Tibial nerve (tissue), 4 donors: ENCODE measurements around the gene BIN2. TPM values are rescaled to one million over a fixed set of nuclear protein-coding genes. Genes with fewer than 3 reads are reported as not detected.

Experiments used
- DNase-seq, 2 donors: peaks; one replicate each; pipeline ENCODE4 v3.0.0-alpha.2; 2019; ENCODE audit warnings: low spot score in 2 of 2
- H3K27ac ChIP-seq, 4 donors: fragments of 200-600 bp; sonication (generic) in 3 of 4; one replicate each; pipeline ENCODE4 v1.5.1; 2017 to 2019; ENCODE audit warnings: mild to moderate bottlenecking in 1 of 4
- H3K27me3 ChIP-seq, 2 donors: fragments of 200-600 bp; sonication (generic) in 1 of 2; one replicate each; pipeline versions ENCODE4 v1.5.1 to v1.6.0; 2017 to 2019
- H3K36me3 ChIP-seq, 3 donors: fragments of 200-600 bp; sonication (generic); one replicate each; pipeline ENCODE4 v1.5.1; 2018 to 2019
- H3K4me1 ChIP-seq, 4 donors: fragments of 200-600 bp; sonication (generic) in 3 of 4; one replicate each; pipeline ENCODE4 v1.5.1; 2017 to 2019
- H3K4me3 ChIP-seq, 4 donors: fragments of 200-600 bp; sonication (generic) in 3 of 4; one replicate each; pipeline ENCODE4 v1.5.1; 2017 to 2019; ENCODE audit warnings: mild to moderate bottlenecking in 1 of 4, moderate library complexity in 1 of 4
- H3K9me3 ChIP-seq, 4 donors: fragments of 200-600 bp; sonication (generic) in 3 of 4; one replicate each; pipeline ENCODE4 v1.5.1; 2017 to 2019
- CTCF ChIP-seq, 5 experiments: fragments of 200-600 bp in 3 of 5; fragments of 450-650 bp in 2 of 5; sonication (generic) in 3 of 5; IDR thresholded peaks; one replicate each; pipeline ENCODE4 v1.5.1; 2016 to 2019; ENCODE audit warnings: antibody characterized with exemption in 5 of 5, mild to moderate bottlenecking in 3 of 5, moderate library complexity in 2 of 5
- EP300 ChIP-seq, 2 donors: sonication (generic); formaldehyde crosslinking; IDR thresholded peaks; one replicate each; pipeline ENCODE4 v1.6.1; 2017; ENCODE audit warnings: antibody characterized with exemption in 2 of 2, mild to moderate bottlenecking in 1 of 2
- POLR2A ChIP-seq, 2 donors: fragments of 450-650 bp; IDR thresholded peaks; one replicate each; pipeline ENCODE4 v1.6.1; 2017; ENCODE audit warnings: antibody characterized with exemption in 2 of 2, mild to moderate bottlenecking in 2 of 2, moderate library complexity in 2 of 2
- WGBS, 2 donors: methylation state at CpG; one replicate each; pipeline ENCODE4 v1.1.5; 2018; 5-methylcytosine and 5-hydroxymethylcytosine counted together
- total RNA-seq, 4 donors: library from RNA; depleted of rRNA; stranded (reverse); fragments of >200 nt; gene quantifications; one replicate each; pipeline ENCODE4 v1.1.0, GENCODE V29; 2016

BIN2 gene
- total RNA-seq, 4 donors from 2014 or later = 2.8 to 11.1 (median 4.3) TPM

- Histone ChIP-seq H3K4me3 (no peak within 1 kb of the TSS), H3K27me3 (no peaks in the 10 kb centered on the region), H3K36me3 (no peaks in the 10 kb centered on the region), H3K4me1 (peaks cover 0 to under 1% (median 0%) of the 10 kb centered on the region in 4 donors), H3K27ac (no peak within 1 kb of the TSS), H3K9me3 (no peaks in the 10 kb centered on the region)
- 82 to 91% methylated on average over 3 of the region's 3 CpGs for WGBS, 2 donors
- DNase-seq = no peak
- TF ChIP-seq CTCF (IDR thresholded peaks at IDR 0.05) (no peak), POLR2A (IDR thresholded peaks at IDR 0.05) (no peak), EP300 (IDR thresholded peaks at IDR 0.05) (no peak)
Measured at GRCh38 chr12:51346581-51346980, 22.6 kb upstream of the BIN2 start, which contains the start of gene CELA1. Gene CELA1, minus strand, starts transcription at chr12:51346679. Its CDS starts 41 bp downstream, at chr12:51346638.

DNA sequence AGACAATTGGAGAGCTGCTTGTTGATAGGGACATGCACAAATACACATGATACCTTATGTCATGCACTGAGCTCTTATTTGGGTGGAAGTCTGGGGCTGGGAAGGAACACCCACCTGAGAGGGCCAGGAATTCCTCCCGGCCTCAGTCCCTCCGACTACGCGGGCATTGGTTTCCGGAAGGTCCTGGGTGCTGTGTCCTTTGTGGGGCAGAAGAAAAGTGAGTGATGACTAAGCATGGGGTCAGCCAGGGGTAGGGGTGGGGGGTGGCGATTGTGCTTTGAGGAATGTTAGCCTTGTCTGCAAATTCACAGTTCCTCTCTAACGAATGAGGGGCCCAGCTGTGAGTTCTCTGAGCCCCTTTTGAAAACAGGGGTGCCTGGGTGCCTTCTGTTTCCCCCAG, 21.7 kb upstream of the BIN2 start:
- Histone ChIP-seq H3K4me3 (no peak overlapping the region), H3K4me1 (peaks cover 0 to 6% (median 0%) of the 10 kb centered on the region in 4 donors), H3K27me3 (no peaks in the 10 kb centered on the region), H3K27ac (no peak overlapping the region), H3K9me3 (no peaks in the 10 kb centered on the region), H3K36me3 (no peaks in the 10 kb centered on the region)
- no peak for DNase-seq
- WGBS, 2 donors = 38 to 39% methylated on average over 7 of the region's 7 CpGs
- no peak for TF ChIP-seq POLR2A (IDR thresholded peaks at IDR 0.05)
- TF ChIP-seq CTCF (IDR thresholded peaks at IDR 0.05) = no peak
- TF ChIP-seq EP300 (IDR thresholded peaks at IDR 0.05) = no peak

- 96 to 97% methylated on average over 2 of the region's 2 CpGs for WGBS, 2 donors
- no peak for TF ChIP-seq EP300 (IDR thresholded peaks at IDR 0.05)
- no peak for TF ChIP-seq POLR2A (IDR thresholded peaks at IDR 0.05)
- TF ChIP-seq CTCF (IDR thresholded peaks at IDR 0.05) = no peak
Measured at GRCh38 chr12:51343201-51343600, 19.2 kb upstream of the BIN2 start.

DNA sequence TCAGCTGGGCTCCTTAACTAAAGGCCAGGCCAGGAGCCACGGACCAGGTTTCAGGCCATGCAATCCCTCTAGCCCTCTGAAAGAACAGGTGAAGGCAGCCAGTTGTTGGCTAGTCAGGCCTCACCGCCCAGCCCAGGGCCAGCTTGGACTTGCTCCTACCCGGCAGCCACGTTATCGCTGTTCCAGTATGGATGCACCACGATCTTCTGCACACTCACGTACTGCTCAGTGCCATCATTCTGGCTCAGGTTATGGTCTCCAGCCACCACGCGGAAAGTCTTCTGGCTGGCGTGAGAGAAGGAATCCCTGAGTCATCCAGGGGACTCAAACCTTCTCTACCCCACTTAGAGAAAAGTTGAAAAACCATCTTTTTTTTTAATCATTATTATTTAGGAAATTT, 18.4 kb upstream of the BIN2 start:
- Histone ChIP-seq H3K4me1 (peaks cover 0 to 6% (median 0%) of the 10 kb centered on the region in 4 donors), H3K27me3 (no peaks in the 10 kb centered on the region), H3K9me3 (no peaks in the 10 kb centered on the region), H3K36me3 (no peaks in the 10 kb centered on the region), H3K27ac (no peak overlapping the region), H3K4me3 (no peak overlapping the region)
- DNase-seq = no peak
- no peak for TF ChIP-seq POLR2A (IDR thresholded peaks at IDR 0.05)
- no peak for TF ChIP-seq CTCF (IDR thresholded peaks at IDR 0.05)
- TF ChIP-seq EP300 (IDR thresholded peaks at IDR 0.05) = no peak
- WGBS, 2 donors = 92 to 93% methylated on average over 10 of the region's 10 CpGs

More at GRCh38 chr12:51343201-51343600, 19.2 kb upstream of the BIN2 start:
- no peak overlapping the region for H3K27ac ChIP-seq
- DNase-seq = no peak
- H3K27me3 ChIP-seq = no peaks in the 10 kb centered on the region
- H3K9me3 ChIP-seq = no peaks in the 10 kb centered on the region
- H3K4me3 ChIP-seq = no peak overlapping the region
- H3K4me1 ChIP-seq = peaks cover 0 to 6% (median 0%) of the 10 kb centered on the region in 4 donors
- no peaks in the 10 kb centered on the region for H3K36me3 ChIP-seq

DNA sequence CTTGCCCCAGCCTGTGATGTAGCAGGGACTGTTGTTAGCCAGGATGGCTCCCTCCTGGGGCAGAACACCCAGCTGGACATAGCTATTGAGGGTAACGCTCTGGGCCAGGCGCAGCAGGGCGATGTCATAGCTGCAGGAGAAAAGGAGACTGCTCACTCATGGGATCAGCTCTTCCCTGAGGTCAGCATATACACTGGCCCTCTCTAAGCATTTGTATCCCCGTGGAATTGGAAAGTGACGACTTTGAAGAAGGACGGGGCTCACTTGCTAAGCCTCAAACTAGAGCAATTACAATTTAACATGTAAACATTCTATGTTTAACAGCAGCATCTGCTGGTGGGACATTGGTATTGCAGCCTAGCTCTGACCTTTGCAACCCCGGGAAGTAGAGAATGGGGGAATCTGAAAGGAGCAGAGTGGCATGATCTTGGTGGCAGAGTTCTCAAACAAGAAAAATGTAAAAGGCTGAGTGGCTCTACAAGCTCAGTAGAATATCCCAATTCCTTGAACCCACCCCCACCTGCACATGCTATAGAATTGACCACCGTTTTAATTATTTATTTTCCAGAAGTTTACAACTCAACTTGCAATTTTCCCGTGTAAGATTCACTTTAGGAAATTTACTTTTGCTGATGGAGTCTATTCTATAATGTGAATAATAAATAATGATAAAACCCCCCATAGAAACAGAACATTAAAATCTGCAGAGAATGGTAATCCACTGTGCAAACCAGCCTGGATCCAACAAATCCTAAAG, 17.5 kb upstream of the BIN2 start:
- peak; percentile 66 to 82 for DNase-seq
- Histone ChIP-seq H3K9me3 (no peaks in the 10 kb centered on the region), H3K4me1 (peaks cover 0 to 6% (median 0%) of the 10 kb centered on the region in 4 donors), H3K27ac (peak overlapping the region in 1 of 4 donors; percentile 46), H3K36me3 (no peaks in the 10 kb centered on the region), H3K4me3 (peak overlapping the region in 1 of 4 donors; percentile 20), H3K27me3 (no peaks in the 10 kb centered on the region)
- WGBS, 2 donors = 26 to 30% methylated on average over 9 of the region's 9 CpGs
- TF ChIP-seq EP300 (IDR thresholded peaks at IDR 0.05) = peak in 1 of 2 donors; percentile 29
- TF ChIP-seq CTCF (IDR thresholded peaks at IDR 0.05) = peak; percentile 89 to 97 (median 95)
- no peak for TF ChIP-seq POLR2A (IDR thresholded peaks at IDR 0.05)
